Activated CD8-positive, alpha-beta memory T cell treated with anti-CD3 and anti-CD28 coated beads for 48 hours (primary cell): ENCODE data around the gene SEC14L6.
"Not testable (repeated sequence)": the region's sequence is repeated elsewhere in the genome, so short reads cannot be mapped to it uniquely, and the experiment has no call there.

ENCODE experiments used
- DNase-seq, 3 experiments: peaks; one replicate each; pipeline ENCODE4 v3.0.0-alpha.2; 2020; ENCODE audit warnings: low read depth in 2 of 3, low spot score in 2 of 3

The SEC14L6 gene

DNA sequence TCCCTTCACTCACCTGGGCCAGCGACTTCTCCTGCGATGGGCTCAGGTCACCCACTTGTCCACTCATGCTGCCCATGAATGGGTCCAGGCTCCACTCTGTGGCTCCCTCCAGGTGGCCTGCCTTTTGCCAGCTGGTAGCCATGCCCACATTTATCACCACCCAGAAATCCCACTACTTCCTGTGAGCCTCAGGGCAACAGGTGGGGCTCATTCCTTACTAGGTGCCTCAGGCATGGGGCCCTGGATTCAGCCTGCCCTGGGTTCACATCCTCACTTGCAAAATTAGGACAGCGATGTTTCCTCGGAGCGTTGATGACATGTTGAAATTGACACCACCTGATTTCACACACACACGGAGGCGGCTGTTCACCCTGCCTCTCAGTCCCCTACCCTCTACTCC lies at the start of gene SEC14L6:
Gene SEC14L6, minus strand, starts transcription at position 126 of the 400 bp plus-strand sequence. Its CDS starts 59 bp downstream, at position 67.
- no peak for DNase-seq

DNA sequence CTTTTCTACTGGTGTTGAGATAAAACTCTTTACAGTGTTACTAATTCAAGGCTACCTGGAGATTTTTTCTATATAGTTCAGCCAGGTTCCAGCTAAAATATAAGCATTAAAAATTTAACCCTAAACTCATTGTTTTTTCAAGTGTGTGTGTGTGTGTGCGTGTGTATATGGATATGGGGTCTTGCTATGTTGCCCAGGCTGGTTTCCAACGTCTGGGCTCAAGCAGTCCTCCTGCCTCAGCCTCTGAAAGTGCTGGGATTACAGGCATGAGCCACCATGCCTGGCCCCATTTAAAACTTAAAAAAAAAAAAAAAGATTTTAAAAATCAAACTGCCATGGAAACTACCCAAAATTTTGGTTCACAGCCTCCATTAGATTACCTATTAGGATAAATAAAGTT lies 49.7 kb upstream of the SEC14L6 start:
- no peak for DNase-seq

DNA sequence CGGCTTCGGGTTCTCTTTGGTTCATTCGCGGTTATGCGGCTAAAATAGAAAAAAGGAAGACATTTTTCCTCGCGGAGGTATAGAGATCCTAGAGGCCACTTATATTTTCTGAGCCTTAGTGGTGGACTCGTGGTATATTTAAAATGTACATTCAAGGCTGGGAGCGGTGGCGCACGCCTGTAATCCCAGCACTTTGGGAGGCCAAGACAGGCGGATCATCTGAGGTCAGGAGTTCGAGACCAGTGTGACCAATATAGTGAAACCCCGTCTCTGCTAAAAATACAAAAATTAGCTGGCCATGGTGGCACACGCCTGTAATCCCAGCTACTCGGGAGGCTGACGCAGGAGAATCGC lies 45.8 kb upstream of the SEC14L6 start:
- not testable (repeated sequence) for DNase-seq

DNA sequence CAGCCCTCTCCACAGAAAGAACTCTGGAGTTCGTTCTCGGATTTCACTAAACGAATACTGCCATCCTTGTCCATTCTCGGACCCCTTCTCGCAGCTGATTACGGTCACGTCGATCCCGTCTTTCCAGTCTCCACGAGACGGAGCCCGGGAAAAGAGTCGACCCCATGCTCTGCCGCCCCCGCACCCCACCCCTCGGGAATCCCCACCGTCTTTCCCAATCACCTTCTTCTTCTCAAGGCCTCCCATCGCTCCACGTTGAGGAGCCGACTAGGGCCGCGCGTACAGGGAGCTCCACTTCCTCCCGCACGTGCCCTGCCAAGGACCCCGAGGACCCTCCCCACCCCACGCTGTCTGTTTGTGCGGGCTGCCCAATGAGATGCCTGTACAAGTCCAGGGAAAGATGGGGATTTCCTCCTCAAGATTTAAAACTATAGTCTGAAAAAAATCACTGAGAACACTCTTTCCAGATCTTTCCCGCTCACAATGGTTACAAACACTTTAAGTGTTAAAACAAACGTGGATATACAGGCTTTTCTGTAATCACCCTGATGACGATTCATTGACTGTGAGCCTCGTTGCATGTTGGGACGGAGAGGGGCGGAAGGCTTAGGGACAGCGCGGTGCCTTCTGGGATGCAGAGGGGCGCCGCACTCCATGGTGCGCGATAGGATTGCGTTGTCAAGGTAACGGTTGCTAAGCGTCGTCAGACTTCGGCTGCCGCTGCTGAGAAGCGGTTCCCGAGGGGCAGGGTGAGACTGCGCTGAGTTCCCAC lies 45.2 kb upstream of the SEC14L6 start, which contains the start of gene PES1:
Gene PES1, minus strand, starts transcription at position 323 of the 772 bp plus-strand sequence. Its CDS starts 77 bp downstream, at position 246.
- DNase-seq = peak; percentile 64 to 84 (median 80)

DNA sequence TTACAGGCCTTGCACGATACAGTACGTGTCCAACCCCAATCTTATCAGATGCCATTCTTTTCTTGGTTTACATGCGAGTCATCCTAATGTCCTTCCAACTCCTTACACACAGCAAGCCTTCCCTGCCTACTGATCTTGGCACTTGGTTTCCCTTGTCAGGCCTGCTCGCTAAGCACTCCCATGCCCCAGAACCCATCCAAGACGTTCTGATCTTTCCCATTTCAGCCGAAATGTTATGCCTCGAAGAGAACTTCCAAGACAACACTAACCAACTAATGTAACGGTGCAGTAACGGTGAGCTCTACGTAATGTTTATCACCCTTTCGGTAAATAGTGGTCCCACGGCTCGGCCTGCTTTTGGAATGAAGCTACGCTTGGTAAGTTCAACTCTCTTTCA lies 44.6 kb upstream of the SEC14L6 start:
- no peak for DNase-seq

DNA sequence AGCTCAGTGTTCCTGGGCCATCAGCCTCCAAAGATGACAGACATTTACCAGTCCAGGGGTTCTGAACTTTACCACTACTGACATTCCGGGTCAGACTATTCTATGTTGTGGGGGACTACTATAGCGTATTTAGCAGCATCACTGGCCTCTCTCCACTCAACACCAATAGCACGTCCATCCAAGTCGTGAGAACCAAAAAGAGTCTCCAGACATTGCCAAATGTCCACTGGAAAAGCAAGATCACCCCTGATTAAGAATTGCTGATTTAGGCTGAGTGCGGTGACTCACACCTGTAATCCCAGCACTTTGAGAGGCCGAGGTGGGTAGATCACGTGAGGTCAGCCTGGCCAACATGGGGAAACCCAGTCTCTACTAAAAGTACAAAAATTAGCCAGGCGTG lies 39.9 kb upstream of the SEC14L6 start:
- DNase-seq = no peak

DNA sequence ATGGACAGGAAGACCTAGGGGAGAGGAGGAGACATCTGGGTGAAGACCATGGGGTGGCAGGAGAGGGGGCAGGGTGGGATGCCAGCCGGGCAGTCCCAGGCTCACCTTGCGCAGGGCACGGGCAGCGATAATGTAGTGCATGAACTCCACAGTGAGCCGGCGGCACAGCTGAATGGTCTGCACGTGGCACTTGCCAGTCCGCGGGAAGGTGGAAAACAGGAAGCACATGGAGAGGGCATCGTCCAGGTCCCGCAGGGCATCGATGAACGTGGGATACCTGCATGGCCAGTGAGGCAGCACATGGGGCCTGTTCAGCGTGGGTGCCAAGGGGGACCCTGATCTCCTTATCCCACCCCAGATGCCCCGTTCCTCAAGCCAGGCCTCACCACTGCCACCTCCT lies 37.9 kb upstream of the SEC14L6 start:
- DNase-seq = no peak

DNA sequence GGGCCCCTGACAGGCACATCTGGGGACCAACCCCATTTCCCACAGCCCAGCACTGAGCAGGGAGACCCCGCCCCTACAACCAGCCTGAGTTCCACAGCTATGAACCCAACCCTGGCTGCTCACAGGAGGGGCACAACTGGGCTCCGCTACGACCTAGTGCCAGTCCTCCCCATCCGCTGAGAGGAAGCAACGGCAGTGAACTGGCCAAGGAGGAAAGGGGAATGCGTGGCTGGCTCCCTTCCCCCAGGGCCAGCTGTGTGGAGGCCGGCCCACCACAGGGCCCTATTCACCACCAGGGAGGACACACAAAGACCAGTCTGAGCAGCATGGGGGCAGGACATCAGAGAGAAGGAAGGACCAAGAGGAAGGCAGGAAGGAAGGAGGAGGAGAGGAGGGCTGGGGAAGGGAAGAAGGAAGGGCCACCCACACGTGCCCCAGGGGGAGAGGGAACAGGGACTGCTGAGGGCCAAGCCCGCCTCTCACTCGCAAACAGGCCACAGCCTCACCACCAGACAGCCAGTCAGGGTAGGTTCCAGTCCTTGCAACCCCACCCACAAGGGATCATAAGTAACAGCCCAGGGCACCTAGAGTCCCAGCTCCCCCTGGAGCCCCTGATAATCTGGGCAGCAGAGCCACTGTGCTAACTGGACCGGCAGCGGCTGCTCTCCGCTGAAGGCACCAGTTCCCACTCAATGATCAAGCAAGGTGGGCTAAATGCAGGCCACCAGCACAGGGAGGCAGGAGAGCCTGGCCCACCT lies 36.4 kb upstream of the SEC14L6 start:
- no peak for DNase-seq

DNA sequence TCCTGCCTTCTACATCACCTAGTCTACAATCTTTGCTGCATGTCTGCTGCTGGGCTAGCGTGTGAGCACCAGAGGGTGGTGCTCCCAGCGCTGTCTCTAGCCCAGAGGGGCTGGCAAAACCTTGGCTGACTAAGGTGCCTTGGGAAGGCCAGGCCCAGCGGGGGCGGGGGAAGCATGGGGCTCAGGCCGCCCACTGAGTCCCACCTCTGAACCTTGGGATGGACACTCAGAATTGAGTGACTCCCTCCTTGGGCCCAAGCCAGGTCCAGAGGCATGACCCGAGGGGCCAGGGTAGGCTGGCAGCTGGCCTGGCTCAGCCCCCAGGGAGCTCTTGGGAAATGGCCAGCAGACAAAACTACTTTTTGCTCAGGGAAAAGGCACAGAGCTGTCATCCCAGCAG lies 35.5 kb upstream of the SEC14L6 start:
- no peak for DNase-seq

DNA sequence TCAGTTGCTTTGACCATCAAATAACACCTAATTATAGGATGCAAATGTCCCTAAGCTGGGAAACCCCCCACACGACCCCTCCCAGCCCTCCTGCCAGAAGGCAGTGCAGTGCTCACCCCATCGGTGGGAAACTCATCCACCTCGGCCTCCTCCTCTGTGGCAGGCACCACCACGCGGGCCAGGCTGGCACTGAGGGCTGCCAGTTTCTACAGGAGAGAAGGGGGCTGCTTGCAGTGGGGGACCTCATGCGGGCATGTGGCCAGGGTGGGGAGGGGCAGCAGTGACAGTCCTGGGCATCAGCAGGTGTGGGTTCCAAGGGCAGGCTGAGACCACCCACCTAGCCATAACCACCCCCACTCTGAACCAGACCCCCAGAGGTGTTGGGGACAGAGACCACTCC lies 34.4 kb upstream of the SEC14L6 start:
- DNase-seq = no peak

DNA sequence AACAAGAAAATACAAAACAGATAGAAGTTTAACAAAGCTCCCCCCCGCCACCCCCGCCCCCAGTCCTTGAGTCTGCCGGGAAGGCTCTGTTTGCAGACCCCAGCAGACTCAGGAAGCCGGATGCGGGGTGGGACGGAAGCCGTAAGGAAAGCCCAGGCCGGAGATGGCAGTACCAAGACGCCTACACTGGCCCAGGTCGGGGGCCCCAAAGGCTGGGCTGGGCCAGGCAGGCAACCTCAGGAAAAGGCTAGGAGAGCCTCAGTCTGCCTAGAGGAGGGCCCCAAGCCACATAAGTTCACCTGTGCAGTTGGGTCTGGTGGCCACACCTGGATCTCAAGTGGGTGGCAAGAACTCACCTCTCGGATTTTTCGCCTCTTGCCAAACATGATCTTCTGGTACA lies 31.9 kb upstream of the SEC14L6 start:
- DNase-seq = no peak

DNA sequence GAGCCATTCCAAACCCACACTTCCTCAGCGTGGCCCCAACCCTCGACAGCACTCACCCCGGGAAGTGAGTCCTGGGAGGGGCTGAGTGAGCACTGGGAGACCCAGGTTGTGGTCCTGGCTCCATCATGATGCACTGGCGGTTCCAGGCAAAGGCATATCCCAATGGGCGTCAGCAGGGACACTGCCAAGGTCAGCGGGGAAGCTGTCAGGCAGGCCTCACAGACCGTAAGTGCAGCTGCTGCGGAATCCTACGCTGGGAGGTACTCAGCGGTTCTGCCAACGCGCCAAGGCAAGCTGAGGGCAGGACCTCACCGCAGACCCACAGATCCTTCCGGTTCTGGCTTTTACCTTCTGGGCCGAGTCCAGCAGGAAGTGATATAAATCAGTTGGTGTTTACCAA lies 29.3 kb upstream of the SEC14L6 start:
- DNase-seq = no peak

DNA sequence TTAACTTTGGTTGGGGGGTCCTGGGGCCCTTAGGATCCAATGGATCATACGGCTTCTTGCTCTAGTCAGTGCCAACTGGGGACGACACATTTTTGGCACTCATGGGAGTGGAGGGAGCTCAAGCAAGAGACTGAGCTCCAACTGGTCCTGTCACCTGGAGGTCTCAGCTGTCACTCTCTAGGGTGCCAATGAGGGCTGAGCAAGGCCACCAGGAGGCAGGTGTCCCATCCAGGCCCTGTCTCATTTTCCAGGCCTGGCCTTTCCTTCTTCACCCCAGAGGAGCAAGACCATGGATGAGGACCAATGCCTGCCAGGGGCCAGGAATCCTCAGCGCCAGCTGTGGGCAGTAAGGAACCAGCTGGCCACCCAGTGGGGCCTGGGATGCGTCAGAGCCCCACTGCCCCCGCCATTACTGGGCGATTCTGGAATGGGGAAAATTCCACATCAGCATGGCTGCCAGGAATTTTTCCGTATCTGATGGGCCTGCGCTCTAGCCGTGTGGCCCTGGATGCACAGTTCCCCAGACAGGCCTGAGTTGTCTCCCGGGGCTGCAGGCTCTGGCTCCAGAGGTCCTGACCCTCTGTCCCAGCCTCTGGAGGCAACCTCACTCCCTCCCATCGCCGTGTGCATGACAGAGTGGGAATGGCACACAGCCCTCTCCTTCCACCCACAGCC lies 28.6 kb upstream of the SEC14L6 start:
- DNase-seq = no peak

DNA sequence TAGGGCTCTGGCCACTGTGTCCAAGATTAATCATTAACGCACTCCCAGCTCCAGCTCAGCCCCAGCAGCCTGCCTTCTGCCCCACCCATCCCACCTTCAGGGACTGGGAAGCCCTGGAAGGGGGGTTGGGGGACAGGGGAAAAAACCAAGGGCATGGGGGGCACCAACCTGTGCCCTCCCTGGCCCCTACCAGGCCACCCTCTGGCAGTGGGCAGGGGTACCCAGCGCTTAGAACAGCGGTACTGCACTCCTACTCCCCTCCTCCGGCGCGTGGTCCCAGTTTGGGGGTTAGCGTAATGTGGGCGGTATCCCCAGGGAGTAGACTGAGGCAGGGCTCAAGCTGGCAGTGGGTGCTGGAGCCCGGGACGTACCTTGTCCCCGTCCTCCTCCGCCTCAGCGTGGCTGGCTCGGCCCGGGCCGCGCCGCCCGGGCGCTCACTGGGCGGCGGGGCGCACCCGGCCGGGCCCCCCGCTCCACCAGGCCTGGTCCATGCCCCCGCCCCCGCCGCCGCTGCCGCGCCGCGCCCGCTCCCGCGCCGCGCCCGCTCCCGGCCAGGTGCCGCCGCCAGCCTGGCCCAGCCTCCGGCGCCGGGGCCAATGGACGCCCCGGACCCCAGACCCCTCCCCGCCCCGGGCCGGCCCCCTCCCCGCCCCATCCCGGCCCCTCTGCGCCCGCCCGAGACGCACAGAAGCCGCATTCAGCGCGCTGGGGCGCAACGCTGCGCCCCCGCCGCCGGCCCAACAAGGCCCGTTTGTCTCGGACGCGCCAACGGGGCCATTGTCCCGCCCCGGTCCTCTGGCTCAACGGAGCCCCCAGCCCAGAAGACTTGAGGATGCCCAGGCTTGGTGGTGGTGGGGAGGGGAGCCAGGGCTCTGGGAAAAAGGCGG lies 27.8 kb upstream of the SEC14L6 start, which contains the start of gene GAL3ST1:
Gene GAL3ST1, minus strand, starts transcription at position 571 of the 887 bp plus-strand sequence. CDS start 17,273 bp downstream, outside the sequence.
- DNase-seq = no peak

DNA sequence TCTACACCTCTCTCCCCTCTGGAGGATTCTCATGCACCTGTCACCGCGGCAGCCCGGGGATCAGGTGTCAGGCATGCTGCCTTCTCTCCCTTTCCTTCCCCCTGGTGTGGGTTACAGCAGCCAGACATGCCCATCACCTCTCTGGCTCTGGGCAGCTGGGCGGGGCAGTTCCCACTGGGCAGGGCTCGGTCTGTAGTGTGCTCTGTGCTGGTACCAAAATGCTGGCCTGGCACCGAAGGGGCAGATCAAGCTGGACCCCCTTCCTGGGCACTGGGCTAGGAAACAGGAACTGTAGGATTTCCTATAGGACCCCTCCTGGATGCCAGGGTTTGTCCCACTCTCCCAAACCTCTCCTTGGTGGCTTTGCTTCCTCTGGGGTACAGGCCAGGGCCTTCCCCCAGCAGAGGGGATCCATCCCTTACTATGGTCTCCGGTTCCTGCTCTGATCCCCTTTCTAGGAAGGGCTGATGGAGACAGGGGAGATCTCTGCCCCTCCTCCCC lies 27.1 kb upstream of the SEC14L6 start:
- no peak for DNase-seq

DNA sequence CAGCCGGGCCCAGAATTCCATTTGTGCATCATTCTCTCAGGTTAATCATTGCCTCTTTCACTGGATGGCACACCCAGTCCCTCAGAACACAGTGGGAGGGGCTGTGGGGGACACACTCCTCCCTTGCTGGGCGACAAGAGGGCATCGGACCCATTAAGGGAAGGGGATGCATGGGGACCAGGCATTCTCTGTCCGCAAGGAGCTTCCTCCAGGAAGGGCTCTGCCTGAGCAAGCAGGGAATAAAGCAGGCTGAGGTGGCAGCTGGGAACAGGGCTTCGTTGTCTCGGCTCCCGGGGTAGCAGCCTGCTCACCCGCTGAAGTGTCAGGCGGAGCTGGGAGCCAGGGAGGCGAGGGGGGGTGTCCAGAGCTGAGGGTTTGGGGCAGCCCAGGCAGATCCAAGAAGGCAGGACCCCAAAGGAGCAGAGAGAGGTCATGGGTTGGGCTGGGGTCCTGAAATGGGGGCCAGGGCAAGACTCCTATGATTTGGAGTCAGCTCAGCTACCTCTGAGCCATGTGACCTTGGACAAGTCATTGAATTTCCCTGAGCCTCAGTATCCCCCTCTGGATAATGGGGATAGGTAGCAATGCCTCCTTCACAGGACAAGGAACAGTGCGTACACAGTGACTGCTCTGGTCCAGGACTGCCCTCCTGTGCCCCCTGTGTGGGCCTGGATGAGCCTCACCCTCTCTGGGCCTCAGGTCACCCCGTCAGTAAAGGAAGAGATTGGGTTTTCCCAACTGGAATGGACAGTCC lies 26.5 kb upstream of the SEC14L6 start:
- DNase-seq = no peak

DNA sequence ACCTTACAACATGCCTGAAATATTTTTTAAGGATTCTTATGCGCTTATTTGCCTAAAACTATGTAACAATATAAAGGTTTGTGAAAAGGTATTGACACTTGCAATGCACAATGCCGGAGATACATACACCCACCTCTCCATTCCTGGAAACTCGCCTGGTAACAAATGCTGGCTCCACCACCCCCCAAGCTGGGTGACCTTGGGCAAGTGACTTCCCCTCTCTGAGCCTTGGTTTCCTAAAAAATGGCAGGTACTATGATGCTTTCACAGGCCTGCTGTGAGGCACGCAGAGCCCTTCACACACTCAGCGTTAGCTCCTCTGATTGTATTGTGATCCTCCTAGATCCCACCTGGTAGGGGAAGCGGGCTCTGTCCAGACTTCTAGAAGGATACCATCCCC lies 25.7 kb upstream of the SEC14L6 start:
- no peak for DNase-seq

DNA sequence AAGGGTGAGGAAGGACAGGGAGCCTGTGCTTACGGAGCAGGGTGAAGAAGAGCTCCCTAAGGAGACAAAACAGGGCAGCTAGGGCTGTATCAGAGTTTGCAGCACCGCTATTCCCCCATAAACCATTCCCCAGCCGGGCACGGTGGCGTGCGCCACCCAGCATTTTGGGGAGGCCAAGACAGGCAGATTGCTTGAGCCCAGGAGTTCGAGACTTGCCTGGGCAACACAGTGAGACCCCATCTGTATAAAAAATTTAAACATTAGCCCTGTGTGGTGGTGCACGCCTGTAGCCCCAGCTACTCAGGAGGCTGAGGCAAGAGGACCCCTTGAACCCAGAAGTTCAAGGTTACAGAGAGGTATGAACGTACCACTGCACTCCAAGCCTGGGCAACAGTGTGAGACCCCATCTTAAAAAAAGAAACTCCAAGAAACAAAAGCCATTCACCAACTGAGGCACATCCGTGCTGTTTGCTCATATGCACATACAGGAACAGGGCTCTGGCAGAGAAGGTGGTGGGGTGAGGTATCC lies 23.2 kb upstream of the SEC14L6 start:
- no peak for DNase-seq

DNA sequence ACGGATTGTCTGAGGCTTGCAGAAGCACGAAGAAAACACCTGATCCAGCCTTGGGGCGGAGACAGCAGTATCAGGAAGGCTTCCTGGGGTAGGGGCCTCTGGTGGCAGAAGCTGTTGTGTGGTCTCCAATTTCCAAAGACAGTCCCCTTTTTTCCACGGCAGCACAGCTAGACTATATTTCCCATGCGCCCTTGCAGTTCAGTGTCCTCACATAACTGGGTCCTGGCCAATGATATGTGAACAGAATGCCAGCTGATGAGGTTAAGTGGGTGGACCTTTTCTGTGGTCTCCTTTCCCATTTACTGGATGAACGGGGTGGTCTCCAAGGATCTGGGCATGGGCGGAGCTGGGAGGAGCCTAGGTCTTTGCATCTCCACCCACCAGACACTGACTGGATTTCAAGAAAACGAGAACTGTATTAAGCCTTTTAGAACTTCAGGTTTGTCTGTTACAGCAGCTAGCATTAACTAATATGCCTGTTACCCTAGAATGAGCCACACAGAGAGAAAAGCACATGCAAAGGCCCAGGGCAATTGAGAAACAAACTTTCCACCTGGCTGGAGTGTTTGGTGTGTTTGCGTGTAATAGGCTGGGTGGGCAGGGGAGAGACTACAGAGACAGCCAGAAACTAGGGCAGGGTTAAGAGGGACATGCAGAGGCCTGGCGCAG lies 21.7 kb upstream of the SEC14L6 start:
- no peak for DNase-seq
